Lower lobe of right lung (tissue), 2 donors: Measurements from ENCODE around the gene GLTP. TPM values are rescaled to one million over a fixed set of nuclear protein-coding genes. Genes with fewer than 3 reads are reported as not detected.

Experiments
- ATAC-seq, 2 donors: fragments of 200-7000 bp; cut with Tn5 transposase; one replicate each; pipeline ENCODE4 v1.9.1; 2020 to 2022; ENCODE audit warnings: mild to moderate bottlenecking in 2 of 2, moderate library complexity in 2 of 2
- DNase-seq: peaks from one replicate; pipeline ENCODE4 v3.0.0-alpha.2; 2020
- H3K27ac ChIP-seq: fragments of 200-600 bp; one replicate; pipeline ENCODE4 v1.8.0; 2022
- H3K27me3 ChIP-seq: fragments of 200-600 bp; one replicate; pipeline ENCODE4 v1.8.0; 2022; ENCODE audit warnings: low read depth
- H3K36me3 ChIP-seq: fragments of 200-600 bp; one replicate; pipeline ENCODE4 v1.8.0; 2022; ENCODE audit warnings: mild to moderate bottlenecking
- H3K4me1 ChIP-seq: fragments of 200-600 bp; one replicate; pipeline ENCODE4 v1.8.0; 2022
- H3K4me3 ChIP-seq: fragments of 200-600 bp; one replicate; pipeline ENCODE4 v1.8.0; 2022; ENCODE audit warnings: mild to moderate bottlenecking
- H3K9me3 ChIP-seq: fragments of 200-600 bp; one replicate; pipeline ENCODE4 v1.8.0; 2022
- intact Hi-C: fragments of 100-400 bp; cut with DNase I; formaldehyde crosslinking; loops from one replicate; pipeline ENCODE4 v1.11.0; 2022
- total RNA-seq: library from RNA; stranded (reverse); fragmentation: NEBNext Ultra II Directional; extraction: Animal tissue kit (Norgen Biotek cat#: 25700); gene quantifications from one replicate; pipeline ENCODE4 v1.2.1, GENCODE V29; 2021
- TF ChIP-seq, protein P1 (sequence below): fragments of 200-600 bp; IDR thresholded peaks from one replicate; pipeline ENCODE4 v1.8.0; 2022; ENCODE audit warnings: antibody characterized with exemption, mild to moderate bottlenecking
- donor health status: DM: no; HTN: yes; CAD: no; lungs with severe emphysema.

The GLTP gene
- total RNA-seq, 1 donor from 2014 or later: 45.3 TPM

DNA sequence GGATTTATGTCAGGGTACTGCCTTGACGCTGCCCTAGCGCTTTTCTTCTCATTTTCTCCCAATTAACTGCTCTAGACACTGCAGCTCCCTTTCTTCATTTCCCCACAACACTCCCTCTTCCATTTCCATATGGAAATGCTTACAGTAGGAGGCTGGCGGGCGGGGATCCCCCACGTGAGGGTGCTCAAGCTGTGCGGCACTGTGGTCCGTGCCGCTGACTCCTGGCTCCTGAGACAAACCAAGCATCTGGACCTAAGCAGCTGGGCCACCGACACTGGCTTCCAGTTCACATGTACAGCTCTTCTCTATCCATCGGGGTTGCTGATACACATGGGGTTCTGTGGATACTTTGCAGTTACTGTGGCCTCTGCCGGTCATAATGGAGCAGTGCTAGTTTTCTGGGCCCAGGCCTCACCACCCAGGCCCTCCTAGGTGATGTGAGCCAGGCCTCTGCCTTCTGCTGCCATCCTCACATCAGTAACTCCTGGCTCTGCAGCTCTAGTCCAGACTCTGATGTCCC is 40.0 kb upstream of the GLTP start:
- no peaks in the 10 kb centered on the region for H3K27me3 ChIP-seq
- ATAC-seq (no peak), DNase-seq (no peak)
- intact Hi-C loops: no loop called here
- no peak overlapping the region for H3K4me3 ChIP-seq
- no peaks in the 10 kb centered on the region for H3K9me3 ChIP-seq
- H3K27ac ChIP-seq: no peak overlapping the region
- H3K36me3 ChIP-seq: peaks cover 67% of the 10 kb centered on the region
- TF ChIP-seq, protein P1, sequence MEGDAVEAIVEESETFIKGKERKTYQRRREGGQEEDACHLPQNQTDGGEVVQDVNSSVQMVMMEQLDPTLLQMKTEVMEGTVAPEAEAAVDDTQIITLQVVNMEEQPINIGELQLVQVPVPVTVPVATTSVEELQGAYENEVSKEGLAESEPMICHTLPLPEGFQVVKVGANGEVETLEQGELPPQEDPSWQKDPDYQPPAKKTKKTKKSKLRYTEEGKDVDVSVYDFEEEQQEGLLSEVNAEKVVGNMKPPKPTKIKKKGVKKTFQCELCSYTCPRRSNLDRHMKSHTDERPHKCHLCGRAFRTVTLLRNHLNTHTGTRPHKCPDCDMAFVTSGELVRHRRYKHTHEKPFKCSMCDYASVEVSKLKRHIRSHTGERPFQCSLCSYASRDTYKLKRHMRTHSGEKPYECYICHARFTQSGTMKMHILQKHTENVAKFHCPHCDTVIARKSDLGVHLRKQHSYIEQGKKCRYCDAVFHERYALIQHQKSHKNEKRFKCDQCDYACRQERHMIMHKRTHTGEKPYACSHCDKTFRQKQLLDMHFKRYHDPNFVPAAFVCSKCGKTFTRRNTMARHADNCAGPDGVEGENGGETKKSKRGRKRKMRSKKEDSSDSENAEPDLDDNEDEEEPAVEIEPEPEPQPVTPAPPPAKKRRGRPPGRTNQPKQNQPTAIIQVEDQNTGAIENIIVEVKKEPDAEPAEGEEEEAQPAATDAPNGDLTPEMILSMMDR: no peak
- H3K4me1 ChIP-seq: no peaks in the 10 kb centered on the region

DNA sequence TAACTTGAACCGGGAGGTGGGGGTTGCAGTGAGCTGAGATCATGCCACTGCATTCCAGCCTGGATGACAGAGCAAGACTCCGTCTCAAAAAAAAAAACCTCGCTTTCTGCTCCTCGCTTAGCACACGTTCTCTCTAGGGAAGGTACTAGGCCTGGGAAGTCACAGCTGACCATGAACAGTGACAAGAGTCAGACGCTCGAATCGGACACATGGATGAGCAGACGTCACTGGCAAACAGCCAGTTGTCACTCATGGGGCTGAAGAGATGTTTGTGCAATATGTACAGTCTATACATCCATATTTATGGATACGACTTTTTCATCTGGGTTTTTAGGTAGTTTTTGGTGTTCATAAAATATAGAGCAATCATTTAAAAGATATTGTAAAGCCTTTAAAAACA is 39.1 kb upstream of the GLTP start:
- Histone ChIP-seq H3K27ac (no peak overlapping the region), H3K4me1 (no peaks in the 10 kb centered on the region), H3K4me3 (no peak overlapping the region), H3K36me3 (peaks cover 76% of the 10 kb centered on the region), H3K9me3 (no peaks in the 10 kb centered on the region), H3K27me3 (no peaks in the 10 kb centered on the region)
- no peak for DNase-seq
- TF ChIP-seq, protein P1: no peak
- intact Hi-C loops: no loop called here
- no peak for ATAC-seq

DNA sequence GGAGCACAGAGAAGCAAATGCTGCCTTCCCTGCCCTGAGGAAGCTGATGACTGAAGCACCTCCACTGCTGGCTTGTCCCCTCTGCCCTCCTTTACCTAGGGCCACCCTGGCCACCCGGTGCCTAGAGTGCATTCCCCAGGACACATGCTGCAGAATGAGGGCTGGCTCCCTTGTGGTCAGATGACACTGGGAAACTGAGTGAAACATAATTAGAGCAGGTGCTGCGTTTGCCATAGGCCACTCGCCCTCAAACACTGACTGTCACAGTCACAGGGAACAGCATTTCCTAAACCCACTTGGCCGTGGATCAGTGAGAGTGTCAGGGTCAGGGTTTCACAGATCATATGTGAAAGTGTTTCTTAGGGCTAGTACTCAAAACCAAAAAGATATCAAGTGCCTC is 35.7 kb upstream of the GLTP start:
- Histone ChIP-seq H3K9me3 (no peaks in the 10 kb centered on the region), H3K4me1 (no peaks in the 10 kb centered on the region), H3K27ac (no peak overlapping the region), H3K36me3 (peaks cover 98% of the 10 kb centered on the region), H3K4me3 (no peak overlapping the region), H3K27me3 (no peaks in the 10 kb centered on the region)
- peak; percentile 7 for DNase-seq
- TF ChIP-seq, protein P1: no peak
- intact Hi-C loops: no loop called here
- peak in 1 of 2 donors; percentile 7 for ATAC-seq

DNA sequence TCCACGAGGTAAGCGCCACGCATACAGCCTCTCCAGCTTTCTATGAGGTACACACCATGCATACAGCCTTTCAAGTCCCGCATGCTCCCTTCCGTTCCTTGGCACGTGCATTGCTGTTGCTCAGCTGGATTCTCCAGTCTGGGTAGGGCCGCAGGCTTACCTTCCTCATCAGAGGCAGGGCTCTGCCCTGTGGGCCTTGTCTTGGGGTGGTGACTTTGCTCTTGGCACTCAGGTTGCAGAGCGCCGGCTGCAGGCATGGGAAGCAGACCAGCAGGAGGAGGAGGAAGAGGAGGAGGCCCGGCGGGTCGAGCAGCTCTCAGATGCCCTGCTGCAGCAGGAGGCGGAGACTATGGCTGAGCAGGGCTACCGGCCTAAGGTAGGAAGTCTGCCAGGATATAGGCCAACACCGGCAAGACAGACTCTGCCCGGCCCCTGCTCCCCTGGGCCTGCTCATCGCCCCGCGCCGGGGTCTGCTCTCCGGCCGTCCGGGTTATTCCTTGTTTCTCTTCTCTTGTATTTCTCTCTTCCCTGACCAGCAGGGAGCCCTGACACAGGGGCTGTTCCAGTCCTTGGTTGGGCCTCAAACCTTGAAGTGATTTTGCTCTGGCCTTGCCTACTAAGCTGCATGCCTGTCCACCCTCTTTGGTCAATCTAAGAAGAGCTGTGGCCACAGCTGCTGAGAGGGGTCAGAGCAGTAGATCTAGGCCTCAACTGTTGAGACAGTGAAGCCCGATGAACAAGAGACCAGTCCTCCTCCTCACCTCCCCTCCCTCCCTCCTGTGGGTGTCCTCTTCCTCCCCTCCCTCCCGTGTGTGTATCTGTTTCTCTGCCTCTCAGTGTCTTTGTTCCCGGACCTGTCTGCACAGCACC is 35.1 kb upstream of the GLTP start:
- no peak overlapping the region for H3K27ac ChIP-seq
- peaks cover 97% of the 10 kb centered on the region for H3K36me3 ChIP-seq
- peak in 1 of 2 donors; percentile 22 for ATAC-seq

DNA sequence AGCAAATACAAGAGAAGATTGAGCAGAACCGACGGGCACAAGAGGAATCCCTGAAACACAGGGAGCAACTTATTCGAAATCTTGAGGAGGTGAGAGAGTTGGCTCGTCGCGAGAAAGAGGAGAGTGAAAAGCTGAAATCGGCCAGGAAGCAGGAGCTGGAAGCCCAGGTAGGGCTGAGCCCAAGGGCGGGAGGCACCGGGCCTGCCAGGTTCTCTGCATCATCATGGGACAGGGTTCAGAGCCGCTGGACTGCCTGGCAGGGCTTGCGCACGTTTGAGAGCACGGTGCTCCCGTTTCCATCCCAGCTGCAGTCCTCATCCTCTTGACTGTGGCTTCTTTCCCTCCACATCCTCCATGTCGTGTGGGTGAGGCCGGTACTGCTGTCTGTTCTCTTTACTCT is 34.1 kb upstream of the GLTP start:
- peaks cover 96% of the 10 kb centered on the region for H3K36me3 ChIP-seq
- no peak for ATAC-seq

More for the DNA sequence above, 35.1 kb upstream of the GLTP start:
- H3K27me3 ChIP-seq: no peaks in the 10 kb centered on the region
- no peaks in the 10 kb centered on the region for H3K4me1 ChIP-seq
- intact Hi-C loops: no loop called here
- DNase-seq: no peak
- no peaks in the 10 kb centered on the region for H3K9me3 ChIP-seq
- TF ChIP-seq, protein P1: no peak
- no peak overlapping the region for H3K4me3 ChIP-seq

More for the DNA sequence above, 34.1 kb upstream of the GLTP start:
- no peak overlapping the region for H3K27ac ChIP-seq
- H3K9me3 ChIP-seq: no peaks in the 10 kb centered on the region
- H3K4me3 ChIP-seq: no peak overlapping the region
- DNase-seq: peak; percentile 15
- H3K4me1 ChIP-seq: no peaks in the 10 kb centered on the region
- TF ChIP-seq, protein P1: no peak
- intact Hi-C loops: no loop called here
- no peaks in the 10 kb centered on the region for H3K27me3 ChIP-seq
